GM04504 (cell line): ENCODE data around the gene RNF213.

ENCODE experiments used
- DNase-seq: peaks from one replicate; pipeline ENCODE4 v3.0.0-alpha.2; 2012; ENCODE audit warnings: low read depth

RNF213 gene

DNA sequence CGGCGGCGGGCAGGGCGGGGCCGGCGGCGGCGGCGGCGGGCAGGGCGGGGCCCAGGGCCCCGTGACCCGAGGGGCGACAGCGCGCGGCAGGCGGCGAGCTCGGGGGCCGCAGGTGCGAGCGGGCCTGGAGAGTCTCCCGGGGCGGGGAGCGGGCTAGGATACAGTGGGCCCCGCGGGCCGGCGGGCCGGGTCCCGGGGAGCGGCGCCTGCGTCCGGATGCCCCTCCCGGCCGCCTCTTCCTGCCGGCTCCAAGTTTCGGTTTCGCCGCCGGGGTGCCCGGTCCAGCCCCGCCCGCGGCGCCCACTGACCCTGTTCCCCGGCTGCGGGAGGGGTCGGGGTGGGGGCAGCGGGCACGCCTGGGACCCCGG, at the start of gene RNF213:
Gene RNF213 (plus strand): TSS at position 62 of the 368 bp plus-strand sequence. CDS start 2,830 bp downstream, outside the sequence.
- peak; percentile 10 for DNase-seq

DNA sequence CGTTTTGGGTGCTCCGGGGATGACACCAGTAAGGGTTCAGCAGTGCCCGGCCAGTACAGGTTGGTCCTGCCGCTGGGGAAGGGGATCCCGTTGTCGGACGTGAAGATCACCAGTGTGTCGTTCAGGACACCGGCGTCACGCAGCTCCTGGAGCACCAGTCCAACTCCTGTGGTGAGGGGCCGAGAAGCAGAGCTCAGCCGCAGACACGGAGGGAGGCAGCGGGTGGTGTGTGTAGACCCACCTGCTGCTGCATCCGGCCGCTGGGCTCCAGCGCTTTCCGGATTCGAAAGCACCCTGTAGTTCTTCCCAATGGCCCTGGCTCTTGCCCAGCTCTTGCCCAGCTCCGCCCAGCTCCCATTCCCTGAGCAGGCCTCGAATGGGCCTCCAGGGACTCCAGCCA, 48.5 kb upstream of the RNF213 start:
- DNase-seq, result no peak

DNA sequence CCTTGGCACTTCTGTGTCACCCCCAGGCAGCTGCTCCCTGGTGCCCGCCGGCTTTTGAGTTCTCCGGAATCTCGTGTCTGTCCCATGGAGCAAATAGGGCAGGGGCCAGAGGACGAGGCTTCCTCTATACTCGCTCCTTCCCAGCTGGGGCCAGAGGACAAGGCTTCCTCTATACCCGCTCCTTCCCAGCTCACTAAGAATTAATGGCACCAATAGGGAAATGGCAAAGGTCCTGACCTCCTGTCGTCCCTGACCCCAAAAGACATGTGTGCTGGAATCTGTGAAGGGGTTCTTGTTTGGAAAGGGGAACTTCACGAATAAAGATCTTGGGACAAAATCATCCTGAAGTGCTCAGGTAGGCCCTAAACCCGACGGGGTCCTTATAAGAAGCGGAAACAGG, 48.1 kb upstream of the RNF213 start:
- no peak for DNase-seq

DNA sequence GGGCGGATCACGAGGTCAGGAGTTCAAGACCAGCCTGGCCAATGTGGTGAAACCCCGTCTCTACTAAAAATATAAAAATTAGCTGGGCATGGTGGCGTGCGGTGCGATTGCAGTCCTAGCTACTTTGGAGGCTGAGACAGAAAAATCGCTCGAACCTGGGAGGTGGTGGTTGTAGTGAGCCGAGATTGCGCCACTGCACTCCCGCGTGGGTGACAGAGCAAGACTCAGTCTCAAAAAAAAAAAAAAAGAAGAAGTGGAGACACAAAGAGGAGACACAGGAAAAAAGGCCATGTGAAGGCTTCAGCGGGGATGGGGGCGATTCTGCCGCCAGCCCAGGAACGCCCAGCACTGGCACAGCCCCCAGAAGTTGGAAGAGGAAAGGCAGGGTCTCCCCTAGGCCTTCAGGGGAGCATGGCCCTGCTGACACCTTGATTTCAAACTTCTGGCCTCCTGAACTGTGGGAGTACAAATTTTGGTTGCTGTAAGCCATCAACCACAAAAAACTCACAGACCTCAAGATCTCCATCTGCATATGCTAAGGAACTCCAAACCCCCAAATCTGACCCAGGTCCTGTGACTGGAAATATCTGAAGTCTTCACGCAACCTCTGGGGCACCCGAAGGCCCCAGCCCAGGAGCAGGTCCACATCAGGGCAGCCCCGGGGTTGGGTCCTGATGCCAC, 47.5 kb upstream of the RNF213 start:
- no peak for DNase-seq

DNA sequence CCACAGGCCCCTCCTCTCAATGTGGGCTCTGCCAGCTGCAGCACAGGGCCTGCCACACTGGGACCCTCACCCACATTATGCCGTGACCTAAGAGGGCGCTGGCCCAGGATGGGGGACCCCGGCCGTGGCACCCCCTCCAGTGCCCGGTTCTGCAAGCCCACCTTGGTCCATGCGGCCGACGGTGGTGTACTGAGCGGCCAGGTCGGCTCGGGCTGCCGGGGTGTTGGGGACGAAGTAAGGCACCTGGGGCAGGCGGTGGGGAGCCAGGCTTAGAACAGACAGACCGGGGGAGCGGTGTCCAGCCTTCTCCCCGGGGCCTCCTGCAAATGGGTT, 47.0 kb upstream of the RNF213 start:
- DNase-seq, result no peak

DNA sequence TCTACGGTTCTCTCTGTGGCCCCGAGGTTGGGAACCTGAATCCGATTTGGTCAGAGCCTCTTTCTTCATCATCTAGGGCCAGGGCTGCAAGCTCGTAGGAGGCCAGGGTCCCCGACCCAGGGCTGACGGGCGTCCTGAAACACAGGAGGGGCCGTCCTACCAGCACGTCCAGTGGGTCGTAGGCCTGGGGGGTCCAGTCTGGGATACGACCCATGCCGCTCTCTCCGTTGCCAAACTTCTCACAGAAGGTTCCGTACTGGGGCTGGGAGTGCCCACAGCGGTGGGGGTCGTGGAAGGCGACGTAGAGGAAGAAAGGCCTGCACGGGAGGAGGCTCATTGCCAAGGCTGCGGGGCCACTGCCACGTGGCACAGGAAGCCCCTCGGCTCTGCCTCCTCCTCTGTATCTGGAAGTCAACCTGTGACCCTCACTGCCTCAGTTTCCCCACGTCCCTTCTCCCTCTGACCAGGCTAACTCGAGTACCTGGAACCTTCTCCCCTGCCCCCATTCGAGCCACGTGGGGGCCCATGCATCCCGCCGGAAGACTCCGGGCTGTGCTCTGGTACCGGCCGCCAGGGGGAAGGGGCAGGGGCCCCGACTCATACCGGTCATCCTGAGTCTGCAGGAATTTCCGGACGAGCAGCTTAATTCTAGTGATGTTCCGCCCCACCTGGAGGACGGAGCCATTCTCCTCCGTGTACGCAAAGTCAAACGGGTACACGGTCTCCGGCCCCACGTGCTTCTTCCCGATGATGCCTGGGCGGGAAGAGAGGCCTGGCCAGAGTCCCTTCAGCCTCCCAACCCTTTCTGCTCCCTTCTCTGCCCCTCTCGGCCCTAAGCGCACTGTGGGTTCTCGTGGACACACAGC, 46.4 kb upstream of the RNF213 start:
- no peak for DNase-seq

DNA sequence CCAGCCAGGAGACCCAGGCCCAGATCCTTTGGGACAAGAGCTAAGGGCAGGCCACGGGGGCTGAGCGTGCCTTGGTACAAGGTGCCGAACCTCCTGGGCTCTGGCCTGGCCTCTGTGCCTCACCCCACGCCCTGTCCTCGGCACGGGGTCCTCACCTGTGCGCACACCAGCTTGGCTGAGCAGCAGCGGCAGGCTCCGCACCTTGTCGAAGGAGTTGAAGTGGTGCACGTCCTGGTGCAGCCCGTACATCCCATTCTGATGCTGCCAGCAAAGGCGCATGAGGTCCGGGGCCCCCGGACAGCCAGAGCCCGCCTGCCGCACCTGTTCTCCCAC, 45.8 kb upstream of the RNF213 start:
- no peak for DNase-seq

DNA sequence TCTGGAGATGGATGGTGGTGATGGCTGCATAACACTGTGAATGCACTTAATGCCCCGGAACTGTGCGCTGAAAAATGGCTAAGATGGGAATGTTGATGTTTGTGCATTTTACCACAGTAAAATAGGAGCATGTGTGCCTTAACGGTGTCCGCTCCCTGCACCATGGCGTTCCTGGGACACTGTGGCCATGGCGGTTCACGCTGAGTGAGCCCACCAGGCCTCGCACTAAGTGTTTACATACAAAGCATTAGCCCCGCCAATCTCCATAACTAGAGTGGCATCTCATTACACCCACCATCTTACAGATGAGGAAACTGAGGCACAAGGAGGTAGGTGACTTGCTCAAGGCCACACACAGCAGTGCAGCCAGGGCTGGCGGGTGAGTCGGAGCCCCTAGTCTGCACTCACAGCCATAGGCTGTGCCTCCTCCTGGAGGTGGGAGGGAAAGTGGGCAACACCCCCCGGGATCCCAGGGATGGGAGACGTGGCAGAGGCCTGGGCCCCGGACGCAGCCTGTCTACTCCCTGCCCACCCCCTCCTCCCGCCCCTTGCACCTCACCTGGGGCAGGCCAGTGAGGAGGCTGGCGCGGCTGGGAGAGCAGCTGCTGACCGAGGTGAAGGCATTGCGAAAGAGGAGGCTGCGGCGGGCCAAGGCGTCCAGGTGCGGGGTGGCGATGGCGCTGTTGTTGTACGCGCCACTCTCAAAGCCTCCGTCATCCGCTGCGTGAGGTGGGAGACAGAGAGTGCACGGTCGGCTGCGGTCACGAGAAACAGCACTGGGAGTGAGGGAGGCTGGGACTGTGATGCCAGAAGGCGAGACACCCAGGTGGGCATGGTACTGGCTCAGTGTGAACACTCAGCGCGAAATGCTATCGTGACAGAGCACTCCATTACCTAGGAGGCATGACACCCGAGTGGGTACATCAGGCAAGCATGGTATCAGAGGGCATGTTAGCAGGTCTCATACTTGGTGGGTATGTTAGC, 43.9 kb upstream of the RNF213 start:
- no peak for DNase-seq

DNA sequence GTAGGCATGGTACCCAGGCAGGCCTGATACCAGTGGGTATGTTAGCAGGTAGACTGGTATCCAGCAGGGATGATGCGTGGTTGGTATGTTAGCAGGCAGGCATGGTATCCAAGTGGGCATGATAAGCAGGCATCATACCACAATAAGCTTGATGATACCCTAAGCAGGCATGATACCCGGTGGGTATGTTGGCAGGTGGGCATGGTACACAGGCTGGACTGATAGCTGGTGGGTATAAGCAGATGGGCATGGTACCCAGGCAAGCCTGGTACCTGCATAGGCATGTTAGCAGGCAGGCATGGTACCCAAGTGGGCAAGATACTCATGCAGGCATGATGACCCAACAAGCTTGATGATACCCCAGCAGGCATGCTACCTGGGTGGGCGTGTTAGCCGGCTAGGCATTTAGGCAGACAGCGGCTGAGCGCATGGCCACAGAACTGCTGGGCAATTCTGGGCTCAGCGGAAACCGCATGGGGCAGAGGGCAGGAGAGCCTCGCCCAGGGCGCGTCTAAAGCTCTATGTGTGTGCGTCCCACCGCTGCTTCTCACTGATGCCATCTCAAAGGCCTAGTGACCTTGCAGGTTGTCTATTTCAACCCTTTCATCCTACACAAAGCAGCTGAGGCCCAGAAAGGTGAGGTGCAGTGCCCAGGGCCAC, 42.8 kb upstream of the RNF213 start:
- no peak for DNase-seq

DNA sequence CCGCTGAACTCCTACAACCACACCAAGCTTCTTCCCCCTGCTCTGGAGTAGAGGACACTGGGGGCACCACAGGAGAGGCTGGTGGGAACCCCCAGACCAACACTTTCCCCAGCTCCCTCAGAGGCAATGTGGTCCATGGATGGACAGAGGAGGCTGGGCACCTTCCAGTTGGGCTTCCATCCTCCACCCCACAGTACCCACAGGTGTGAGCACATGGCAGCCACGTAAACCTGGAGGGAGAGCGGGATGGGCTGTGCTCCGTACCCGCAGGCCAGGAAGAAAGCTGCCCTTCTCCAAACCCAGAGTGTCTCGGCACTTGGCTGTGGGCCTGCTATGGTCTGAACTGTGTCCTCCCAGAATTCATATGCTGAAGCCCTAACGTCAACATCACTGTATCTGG, 42.3 kb upstream of the RNF213 start:
- DNase-seq, result no peak

DNA sequence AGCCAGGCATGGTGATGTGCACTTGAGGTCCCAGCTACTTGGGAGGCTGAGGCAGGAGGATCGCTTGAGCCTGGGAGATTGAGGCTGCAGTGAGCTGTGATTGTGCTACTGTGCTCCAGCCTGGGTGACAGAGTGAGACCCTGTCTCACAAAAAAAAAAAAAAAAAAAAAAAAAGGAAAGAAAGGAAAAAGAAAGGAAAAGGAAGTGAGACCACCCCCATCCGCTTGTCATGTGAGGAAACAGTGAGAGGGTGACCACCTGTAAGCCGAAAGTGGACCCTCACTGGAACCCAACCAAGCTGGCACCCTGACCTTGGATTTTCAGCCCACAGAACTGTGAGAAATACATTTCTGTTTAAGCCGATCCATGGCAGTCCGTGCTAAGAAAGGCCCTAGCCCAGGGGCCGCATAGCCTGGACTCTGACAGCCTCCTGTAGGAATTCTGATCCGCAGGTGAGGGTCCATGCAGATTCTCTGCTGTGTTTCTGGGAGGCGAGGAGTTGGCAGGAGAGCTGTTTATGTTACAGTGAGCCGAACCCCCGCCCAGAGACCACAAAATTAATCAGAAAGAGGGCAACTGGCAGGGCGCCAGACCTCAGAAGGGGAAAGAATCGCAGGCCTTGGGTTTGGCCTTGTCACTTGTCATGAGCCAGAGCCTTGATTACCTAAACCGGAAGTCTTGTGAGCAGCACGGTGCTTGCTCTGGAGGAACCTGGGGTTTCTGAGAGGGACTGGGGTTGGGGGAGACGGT, 41.5 kb upstream of the RNF213 start:
- peak; percentile 61 for DNase-seq

DNA sequence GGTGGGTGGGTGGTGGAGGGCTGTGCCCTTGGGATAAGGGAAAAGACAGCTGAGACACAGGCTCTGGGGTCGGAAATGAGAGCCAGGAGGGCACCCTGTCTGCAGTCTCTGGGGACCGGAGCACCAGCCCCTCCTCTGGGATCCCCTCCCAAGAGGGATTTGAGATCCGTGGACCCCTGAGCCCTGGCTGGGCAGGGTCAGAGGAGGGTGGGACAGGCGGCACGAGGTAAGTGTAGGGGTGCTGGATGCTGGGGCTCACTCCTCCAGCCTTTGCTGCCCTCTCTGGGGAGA, 40.9 kb upstream of the RNF213 start:
- DNase-seq, result no peak

DNA sequence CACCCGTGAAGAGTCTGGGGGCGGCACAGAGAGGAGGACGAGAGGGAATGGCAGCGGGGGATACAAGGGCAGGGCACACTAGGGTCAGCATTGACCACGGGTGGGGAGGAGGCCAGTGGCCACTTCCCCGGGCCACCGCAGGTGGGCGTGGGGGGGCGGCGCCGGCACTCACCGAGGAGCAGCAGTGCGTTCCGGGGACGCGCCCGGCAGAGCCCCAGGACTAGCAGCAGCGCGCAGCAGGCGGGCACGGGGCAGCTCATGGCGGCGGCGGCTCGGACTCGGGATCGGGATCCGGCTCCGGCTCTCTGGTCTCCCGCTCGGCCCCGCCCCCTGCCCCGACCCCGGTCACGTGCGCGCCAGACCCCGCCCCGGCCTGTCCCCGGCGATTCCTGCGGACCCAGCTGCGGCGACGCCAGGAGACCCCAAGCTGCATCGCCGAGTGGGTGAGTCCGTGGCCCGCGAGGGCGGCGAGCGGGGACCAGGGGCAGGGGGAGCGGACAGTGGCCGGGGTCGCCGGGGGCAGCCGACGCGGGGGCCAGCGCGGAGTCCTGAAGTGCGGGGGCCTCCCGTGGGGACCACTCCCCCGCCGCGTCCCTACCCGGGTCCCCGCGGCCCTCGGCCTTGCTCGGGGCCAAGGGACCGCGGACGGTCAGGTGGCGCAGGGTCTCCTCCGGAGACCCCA, 40.5 kb upstream of the RNF213 start, which contains the start of the genes SGSH and SLC26A11:
Gene SGSH (minus strand): TSS at position 280 of the 682 bp plus-strand sequence. CDS start 20 bp downstream, at position 260.
Gene SLC26A11 (plus strand): TSS at position 374 of the 682 bp plus-strand sequence. CDS start 1,134 bp downstream, outside the sequence.
- DNase-seq, result peak; percentile 26

DNA sequence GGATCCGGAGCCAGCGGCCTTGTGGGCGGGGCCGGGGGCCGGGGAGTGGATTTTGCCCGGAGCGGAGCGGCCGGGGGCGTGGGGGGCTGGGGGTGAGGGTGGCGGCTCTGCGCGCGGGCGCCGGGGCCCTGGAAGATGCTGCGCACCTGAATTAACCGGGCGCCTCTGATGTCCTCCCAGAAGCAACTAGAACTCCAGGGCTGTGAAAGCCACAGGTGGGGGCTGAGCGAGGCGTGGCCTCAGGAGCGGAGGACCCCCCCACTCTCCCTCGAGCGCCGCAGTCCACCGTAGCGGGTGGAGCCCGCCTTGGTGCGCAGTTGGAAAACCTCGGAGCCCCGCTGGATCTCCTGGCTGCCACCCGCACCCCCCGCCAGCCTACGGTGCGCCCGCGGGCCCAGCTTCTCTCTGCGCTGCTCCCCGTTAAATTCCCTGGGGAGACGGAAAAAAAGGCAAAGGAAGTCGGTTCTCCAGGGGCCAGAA, 39.9 kb upstream of the RNF213 start:
- DNase-seq, result no peak

DNA sequence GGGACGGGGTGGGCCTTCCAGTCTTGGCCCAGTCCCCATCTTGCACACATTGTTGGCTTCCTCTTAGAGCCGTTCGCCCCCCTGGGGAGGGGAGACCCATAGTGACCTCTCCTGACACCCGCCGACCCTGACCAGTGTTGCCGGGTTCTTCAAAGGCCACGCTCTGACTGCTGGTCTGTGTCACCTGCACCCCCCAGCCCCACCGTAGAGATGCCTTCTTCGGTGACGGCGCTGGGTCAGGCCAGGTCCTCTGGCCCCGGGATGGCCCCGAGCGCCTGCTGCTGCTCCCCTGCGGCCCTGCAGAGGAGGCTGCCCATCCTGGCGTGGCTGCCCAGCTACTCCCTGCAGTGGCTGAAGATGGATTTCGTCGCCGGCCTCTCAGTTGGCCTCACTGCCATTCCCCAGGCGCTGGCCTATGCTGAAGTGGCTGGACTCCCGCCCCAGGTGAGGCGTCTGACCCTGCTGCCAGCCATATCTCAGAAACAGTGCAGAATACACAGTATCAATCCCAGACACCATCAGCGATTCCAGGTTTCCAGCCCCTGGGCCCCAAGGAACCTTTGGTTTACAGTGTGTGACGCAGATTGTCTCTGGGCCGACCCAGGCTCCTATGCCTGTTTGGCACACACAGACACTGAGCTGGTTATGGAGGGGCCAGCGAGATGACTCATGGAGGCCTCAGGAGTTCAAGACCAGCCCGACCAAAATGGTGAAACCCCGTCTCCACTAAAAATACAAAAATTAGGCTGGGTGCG, 39.1 kb upstream of the RNF213 start:
- no peak for DNase-seq

DNA sequence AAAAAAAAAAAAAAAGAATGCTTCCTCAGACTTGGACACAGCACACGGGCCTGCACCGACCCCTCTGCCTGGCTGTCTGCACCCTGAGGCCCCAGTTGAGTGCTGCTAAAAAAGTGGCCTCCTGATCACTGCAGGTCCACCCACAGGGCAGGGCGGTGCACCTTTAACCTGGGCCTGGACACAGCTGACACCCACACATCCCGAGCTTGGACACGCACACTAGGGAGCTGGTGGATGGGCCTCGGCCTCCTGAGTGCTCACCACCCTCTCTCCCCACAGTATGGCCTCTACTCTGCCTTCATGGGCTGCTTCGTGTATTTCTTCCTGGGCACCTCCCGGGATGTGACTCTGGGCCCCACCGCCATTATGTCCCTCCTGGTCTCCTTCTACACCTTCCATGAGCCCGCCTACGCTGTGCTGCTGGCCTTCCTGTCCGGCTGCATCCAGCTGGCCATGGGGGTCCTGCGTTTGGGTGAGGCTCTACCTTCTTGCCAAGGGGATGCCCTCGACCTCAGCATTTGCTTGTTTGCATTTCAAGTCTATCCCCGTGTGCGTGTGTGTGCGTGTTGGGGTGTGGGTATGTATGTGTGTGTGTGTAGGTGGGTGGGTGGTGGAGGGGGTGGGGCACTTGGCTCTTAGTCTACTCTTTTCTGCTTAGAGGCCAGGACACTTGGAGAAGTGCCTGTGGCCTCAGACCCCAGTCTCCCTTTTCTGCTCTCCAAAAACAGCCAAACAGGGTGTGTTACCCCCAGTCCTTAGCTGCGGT, 38.1 kb upstream of the RNF213 start:
- DNase-seq, result no peak

DNA sequence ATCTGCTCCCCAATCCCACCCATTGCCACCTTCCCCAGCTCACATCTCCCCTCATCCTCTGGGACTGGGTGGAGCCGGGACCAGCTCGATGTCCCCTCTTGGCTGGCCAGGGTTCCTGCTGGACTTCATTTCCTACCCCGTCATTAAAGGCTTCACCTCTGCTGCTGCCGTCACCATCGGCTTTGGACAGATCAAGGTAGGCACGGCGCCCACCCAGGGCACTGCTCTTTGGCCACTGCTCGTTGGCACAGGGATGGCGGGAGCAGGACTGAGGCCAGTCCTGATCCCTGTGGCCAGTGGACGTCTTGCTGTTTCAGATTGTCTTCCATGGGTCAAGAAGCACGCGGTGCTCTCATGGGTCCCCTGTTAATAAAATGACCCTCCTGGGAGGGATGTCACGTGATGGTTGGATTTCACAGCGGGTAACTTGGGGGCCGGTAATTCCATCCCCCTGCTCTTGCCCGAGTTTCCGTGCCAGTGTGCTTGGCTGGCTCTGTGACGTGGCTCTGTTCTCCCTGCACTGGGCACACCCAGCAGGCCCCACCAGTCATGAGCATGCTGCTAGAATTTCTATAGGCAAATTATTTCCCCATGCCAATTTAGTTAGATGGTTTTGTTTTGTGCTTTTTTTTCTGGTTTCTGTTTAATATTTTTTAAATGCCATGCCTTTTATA, 37.4 kb upstream of the RNF213 start:
- no peak for DNase-seq

DNA sequence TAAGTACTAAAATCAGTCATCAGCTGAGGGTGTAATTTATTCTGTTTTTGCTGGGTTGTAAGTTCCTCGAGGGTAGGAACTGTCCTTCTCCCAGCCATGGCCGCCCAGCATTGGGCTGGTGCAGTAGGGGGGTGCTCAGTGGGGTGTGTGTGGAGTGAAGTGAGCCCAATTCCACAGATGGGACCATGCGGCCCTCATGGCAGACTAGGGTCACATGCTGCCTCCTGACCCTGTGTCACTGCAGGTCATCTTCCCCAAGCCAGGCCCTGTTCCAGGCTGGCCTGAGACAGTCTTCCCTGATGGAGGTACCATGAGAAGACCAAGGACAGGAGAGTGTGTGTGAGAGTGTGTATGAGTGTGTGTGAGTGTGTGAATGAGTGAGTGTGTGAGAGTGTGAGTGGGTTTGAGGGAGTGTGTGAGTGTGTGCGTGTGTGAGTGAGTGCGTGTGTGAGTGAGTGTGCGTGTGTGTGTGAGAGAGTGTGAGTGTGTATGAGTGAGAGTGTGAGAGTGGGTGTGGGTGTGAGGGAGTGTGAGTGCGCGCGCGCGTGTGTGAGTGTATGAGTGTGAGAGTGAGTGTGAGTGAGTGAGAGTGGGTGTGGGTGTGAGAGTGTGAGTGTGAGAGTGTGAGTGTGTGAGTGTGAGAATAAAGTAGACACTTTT, 36.7 kb upstream of the RNF213 start:
- DNase-seq, result no peak
